Measurements from ENCODE around the gene CYYR1.
"Not testable (repeated sequence)": the region's sequence is repeated elsewhere in the genome, so short reads cannot be mapped to it uniquely, and the experiment has no call there.

CYYR1 gene

DNA sequence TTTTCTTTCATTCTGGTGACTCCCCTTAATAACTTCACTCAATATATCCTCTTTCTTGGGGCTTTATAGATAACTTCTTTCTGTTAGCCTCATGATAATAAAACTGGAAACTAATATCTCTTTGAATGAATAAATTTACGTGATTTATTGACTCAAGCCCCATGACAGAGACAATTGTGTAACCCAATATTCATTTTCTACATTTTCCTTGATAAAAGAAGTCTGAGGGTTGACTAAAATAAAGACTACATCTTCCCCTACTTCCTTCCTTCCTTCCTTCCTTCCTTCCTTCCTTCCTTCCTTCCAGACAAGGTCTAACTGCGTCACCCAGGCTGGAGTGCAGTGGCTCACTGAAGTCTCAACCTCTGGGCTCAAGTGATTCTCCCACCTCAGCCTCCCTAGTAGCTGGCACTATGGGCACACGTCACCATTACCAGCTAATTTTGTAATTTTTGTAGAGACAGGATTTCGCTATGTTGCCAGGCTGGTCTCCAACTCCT lies 85.1 kb downstream of the CYYR1 start:
- no peak for DNase-seq

DNA sequence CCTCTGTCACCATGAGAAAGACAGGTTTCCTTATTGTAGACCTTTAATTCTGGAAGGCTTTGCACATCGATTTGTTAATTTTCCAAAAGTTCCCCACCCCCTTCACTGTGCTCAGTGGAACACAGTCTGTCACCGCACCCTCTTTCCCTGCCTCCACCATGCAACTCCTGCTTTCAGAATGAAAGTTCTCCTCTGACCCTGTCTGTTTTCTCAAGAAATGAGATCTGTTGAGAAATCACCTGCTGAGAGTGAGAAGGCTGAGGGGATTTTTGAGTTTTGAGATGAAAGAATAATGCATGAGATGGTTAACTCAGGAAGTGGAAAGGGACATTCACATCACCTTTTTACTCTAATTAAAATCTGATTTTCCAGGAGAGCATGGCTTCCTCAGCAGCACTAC lies 99.6 kb downstream of the CYYR1 start:
- DNase-seq = no peak

DNA sequence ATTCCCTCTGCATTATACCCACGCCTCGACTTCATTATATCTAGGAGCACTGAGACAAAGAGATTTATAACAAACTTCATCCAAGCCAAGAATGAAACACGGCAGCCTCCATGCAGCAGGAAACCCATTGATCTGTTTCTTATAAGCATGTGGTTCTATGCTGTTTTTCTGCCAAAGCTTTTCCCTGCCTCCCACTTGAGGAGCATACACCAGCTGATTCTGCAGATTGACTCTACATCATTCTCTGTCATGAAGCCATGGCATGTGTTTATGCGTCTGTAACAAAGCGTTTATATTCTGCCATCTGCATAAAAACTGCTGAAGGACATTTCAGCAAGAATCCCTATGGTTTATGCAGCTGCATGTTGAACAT lies 102.0 kb downstream of the CYYR1 start:
- no peak for DNase-seq

DNA sequence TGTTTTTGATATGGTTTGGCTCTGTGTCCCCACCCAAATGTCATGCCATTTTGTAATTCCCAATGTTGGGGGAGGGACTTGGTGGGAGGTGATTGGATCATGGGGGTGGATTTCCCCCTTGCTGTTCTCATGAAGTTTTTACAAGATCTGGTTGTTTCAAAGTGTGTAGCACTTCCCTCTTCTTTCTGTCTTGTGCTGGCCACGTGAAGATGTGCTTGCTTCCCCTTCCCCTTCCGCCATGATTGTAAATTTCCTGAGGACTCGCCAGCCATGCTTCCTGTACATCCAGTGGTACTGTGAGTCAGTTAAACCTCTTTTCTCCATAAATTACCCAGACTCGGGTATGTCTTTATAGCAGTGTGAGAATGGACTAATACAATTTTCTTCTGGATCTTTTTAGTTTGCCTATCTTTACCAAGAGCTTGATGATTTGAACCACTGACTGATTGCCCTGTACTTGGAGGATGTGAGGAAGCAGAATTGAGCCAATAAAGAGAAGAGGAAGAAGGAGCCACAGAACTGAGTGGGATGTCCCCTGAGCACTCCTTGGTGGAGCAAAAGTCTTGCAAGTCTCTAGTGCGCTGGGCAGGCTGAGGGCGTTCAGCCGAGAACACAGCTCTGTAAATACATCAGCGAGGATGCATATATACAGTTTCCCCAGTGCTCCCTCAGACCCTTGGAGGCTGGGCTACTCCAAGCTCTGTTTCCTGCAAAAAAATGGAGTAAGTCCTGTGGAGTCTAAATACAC lies 102.6 kb downstream of the CYYR1 start:
- DNase-seq = no peak

DNA sequence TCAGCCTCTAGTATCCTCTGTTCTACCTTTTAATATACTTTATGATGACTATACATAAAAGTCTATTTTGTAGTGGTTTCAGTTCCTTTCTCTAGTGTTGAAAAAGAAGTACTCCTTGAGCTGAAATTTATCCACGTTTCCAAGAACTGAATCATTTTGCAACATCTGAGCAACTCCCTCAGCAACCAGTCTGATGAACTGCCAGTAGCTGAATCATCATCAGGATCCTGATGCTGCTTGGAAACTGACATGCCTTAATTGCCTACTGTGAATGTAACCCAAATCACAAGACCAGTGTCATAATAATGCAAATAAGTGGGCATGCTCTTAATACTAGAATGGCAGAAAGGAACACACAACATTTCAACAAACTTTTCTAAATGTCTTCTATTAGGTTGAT lies 103.3 kb downstream of the CYYR1 start:
- DNase-seq = no peak

DNA sequence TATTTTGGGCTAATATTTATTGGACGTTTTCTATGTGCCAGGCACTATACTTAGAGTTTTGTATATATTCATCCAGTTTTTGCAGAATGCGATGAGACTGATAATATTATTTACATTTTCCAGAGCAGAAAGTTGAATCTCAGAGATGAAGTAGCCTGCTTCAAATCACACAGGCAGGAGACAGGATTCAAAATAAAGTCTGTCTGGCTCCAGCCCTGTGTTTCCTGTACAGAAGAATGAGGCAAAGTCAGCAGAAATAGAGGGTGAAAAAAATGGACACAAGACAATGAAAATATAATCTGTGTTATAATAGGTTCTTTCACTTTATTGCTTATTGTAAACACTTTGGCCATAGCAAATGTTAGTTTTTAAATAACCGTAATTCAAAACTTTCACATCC lies 107.2 kb downstream of the CYYR1 start:
- DNase-seq = no peak

DNA sequence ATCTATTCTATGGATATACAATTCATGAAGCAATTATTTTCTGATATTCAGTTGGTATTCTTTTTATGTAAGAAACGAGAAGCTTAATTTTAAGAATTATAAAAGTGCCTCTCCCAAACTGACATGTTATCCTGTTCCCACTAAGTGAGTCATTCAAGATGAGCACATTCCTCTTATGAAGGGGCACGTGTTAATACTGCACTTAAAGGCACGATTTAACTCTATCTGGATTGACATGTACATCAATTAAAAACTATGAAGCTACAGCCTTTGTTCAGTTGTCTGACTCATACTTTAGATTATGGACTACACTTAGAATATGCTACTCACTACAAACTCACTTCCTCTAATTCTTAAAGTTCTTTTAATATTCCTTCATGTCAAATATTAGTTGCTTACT lies 111.6 kb downstream of the CYYR1 start:
- no peak for DNase-seq

DNA sequence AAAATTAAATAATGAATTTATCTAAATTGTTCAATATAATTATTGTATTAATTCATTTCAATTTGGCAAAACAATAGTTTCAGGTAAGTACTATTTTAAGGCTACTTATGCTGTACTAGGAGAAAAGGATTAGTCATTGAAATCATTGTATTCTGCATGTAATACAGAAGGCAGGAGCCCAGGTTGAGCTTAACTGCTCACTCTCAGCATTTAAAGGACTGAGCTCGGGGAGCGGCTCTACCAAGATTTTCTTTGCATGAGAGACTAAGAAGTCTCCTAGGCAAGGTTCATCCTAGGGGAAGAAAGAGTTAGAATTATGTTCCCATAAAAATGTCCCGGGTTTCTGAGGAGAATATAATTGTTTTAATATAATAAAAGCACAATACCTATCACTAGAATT lies 112.5 kb downstream of the CYYR1 start:
- no peak for DNase-seq

DNA sequence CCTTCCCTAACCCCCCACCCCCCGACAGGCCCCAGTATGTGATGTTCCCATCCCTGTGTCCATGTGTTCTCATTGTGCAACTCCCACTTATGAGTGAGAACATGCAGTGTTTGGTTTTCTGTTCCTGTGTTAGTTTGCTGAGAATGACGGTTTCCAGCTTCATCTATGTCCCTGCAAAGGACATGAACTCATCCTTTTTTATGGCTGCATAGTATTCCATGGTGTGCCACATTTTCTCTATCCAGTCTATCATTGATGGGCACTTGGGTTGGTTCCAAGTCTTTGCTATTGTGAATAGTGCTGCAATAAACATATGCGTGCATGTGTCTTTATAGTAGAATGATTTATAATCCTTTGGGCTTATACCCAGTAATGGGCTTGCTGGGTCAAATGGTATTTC lies 114.2 kb downstream of the CYYR1 start:
- not testable (repeated sequence) for DNase-seq

DNA sequence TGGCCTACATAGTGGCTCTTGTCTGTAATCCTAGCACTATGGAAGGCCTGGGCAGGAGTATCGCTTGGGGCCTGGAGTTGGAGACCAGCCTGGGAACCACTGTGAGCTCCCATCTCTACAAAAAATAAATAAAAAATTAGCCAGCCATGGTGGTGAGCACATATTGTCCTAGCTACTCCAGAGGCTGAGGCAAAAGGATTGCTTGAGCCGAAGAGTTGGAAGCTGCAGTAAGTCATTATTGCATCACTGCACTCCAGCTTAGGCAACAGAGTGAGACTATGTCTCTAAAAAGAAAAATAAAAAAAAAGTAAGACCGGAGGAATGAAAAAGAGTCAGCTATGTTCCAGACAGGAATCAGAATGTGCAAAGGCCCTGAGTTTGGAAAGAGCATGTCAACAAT lies 115.3 kb downstream of the CYYR1 start:
- no peak for DNase-seq

DNA sequence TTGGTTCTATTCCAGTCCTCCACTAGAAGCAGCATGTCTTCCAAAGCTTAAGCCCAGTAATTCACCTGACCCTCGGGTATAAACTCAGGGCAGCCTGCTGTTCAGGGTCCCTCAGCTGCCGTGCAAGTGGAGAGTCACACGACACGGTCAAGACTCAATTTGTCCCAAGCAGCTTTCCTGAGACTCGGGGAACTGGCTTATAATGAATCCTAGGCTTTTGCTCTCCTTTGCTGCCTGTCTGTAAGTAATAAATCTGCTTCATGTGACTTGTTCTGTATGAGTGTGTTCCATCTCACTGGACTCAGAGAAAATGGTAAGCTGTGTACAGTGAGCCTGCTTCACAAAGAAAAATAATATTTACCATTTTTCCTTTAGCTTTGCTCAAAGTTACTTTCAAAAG lies 119.8 kb downstream of the CYYR1 start:
- no peak for DNase-seq

DNA sequence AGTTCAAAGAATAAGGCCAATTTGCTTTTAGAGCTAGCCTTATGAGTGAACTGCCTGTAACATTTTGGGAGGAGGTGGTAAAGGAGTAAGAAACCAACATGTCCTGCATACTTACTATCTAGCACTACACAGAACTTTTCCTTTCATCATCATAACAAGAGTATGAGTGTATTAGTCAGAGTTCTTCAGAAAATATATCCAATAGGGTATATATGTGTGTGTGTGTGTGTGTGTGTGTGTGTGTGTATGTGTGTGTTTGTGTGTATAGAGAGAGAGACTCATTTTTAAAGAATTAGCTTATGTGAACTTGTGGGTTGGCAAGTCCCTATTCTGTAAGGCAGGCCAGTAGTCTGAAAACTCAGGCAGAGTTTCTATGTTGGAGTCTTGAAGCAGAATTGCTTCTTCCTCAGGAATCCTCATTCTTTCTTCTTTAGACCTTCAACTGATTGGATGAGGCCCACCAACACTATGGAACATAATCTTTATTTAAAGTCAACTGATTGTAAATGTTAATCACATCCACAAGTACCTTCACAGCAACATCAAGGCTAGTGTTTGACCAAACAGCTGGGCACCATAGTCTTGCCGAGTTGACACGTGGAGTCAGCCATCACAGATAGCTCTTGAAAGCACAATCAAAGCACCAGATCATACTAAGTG lies 121.9 kb downstream of the CYYR1 start:
- no peak for DNase-seq

DNA sequence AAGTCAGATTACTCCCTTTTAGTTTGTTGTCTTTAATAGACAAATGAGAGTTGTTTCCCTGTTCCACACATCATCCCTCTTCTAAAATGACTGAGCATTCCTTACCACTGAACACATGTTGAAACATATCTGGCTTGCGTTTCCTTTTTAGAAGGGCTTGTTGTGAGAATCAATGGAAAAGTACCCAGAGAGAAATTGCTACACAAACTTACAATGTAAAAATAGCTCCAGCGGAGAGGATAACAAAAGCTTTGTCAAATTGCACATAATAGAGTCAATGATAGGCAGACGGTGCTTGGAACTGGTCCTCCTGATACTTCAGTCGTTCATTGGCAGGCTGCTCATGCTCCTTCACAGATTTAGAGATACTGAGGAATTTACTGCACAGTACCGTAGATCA lies 123.9 kb downstream of the CYYR1 start:
- no peak for DNase-seq

DNA sequence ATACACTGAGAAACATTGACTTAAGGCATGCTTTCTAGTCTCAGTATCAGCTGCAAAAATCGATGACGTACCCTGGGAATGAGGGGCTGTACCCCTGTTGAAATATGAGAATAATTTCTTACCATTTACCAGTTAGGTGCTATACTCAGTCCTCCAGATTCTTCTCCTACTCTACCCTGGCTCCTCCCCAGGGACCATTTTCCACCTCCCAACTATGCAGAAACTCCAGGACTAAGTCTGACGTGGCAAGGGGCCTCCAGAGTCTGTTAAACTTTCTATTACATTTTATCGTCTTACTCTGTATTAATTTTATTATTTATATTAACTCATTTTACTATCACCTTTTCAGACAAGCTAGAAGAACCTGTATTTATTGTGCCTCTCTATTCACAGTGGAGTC lies 124.3 kb downstream of the CYYR1 start:
- no peak for DNase-seq

DNA sequence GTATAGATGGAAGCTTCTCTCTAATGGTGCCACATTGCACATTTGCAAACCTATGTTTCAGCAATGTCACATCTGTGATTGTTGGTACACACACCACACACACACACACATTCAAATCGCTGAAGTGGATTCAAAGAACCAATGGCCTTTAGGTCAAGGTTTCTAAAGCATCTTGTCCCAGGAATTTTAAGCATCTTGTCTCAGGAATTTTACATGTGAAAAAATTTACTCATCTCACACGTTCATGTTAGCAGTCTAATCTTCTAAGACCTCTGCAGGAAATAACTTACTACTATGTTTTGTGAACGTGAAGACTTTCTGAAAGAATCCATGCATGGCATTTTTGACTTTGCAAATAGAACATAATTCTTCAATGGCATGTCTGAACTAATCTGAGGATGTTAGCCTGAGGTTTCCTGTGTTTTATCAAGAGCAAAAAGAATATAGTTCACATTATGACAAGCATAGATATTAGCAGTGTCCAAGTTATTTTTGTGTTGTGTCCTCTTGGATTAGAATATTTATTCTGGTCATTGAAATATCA lies 125.1 kb downstream of the CYYR1 start:
- DNase-seq = no peak

DNA sequence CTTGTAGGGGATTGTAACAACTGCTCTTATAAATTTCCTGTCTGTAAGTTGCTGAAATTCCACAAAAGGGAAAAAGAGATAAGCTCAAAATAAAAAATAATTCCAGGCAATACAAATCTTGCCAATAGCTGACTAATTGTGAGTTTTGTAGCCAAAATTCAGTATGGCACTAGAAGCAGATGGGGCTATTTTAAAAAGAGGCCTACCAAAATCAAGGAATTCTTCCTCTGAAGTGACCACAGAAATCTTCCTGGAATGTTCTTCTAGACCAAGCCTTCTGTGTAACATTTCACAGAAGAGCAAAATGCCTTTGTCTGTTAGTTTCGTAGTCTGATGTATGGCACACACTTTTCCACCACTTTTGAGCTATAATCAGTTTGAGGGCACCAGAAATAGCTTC lies 127.6 kb downstream of the CYYR1 start:
- no peak for DNase-seq

DNA sequence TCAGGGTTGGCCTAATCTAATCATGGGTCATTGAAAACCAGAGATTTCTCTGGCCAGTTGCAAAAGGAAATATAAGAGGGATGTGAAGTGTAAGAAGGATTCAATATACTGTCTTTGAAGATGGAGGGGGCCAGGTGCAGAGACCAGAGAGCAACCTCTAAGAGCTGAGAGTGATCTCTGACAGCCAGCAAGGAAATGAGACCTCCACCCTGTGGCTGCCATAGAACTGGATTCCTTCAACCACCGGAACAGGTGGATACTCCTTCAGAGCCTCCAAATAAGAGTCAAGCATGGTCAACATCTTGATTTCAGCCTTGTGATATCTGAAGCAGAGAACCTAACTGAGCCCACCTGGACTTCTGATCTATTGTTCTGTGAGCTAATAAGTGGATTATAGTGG lies 128.4 kb downstream of the CYYR1 start:
- DNase-seq = no peak

DNA sequence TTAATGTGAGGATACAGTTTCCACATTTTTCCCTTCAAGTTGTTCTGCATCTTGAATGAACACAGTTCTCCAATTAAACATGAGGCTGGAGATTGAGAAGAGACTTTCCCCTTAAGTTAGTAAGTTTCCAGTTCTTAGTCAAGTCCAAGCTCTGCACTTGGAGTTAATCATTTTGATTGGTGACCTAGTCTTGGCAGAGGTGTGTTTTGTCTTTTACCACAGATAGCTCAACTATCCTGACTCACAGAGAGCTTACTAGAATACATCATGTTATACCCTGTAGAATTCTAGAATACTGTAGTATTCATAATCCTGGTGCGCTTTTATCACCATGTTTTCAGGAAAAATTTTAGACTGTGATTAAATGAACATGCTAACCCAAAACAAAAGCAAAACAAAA lies 129.2 kb downstream of the CYYR1 start:
- no peak for DNase-seq

DNA sequence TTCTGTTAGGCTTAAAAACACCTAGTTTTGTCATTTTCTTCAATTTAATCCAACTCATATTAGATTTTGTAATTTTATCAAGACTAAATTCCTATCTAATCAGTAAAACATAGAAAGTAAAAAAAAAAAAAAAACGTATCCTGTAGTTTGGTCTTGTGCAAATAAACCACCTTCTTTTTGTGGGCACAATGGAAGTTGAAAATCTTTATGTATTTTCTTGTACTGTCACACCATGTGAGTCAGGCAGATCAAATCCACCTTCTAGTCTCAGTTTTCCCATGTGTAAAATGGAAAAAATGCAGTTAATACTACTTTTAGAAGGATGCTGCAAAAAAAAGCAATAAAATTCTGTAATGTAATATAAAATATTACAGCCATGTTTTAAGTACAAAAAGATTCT lies 129.8 kb downstream of the CYYR1 start:
- DNase-seq = no peak

DNA sequence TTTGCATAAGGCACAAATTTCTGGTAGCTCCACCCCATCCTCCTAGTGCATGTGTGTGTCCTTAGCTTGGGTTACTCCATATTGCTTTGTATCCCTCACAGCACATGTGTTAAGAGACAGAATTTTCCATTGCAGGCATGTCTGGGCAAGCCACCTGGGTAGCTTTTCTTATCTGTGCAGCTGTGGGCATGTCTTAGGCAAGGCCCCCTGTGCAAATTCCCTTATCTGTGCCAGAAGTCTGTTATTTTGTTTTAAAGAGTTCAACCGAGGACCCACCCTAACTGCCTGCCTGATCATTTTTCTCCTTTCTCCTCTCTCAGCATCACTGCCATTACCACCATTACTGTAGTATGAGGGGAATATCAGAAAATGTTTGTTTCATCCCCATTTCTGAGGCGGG lies 131.9 kb downstream of the CYYR1 start:
- DNase-seq = no peak

DNA sequence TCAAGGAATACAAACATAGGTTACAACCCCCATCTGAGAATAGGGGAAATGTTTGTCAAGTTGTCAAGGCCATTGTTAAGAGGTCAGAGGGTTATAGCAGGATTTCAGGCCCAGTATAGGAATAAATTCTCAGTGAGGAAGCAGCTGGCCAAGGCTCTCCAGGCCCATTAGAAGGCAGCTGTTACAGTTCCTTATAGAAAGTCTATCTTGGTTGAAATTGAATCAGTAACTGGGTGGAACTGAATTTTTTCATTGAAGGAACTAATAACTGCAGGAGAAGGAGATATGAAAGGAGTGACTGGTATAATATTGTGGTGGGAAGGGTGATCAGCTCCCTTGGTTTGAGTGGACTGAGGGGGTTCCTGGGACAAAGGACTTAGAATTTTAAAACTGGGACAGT lies 134.1 kb downstream of the CYYR1 start:
- DNase-seq = no peak

DNA sequence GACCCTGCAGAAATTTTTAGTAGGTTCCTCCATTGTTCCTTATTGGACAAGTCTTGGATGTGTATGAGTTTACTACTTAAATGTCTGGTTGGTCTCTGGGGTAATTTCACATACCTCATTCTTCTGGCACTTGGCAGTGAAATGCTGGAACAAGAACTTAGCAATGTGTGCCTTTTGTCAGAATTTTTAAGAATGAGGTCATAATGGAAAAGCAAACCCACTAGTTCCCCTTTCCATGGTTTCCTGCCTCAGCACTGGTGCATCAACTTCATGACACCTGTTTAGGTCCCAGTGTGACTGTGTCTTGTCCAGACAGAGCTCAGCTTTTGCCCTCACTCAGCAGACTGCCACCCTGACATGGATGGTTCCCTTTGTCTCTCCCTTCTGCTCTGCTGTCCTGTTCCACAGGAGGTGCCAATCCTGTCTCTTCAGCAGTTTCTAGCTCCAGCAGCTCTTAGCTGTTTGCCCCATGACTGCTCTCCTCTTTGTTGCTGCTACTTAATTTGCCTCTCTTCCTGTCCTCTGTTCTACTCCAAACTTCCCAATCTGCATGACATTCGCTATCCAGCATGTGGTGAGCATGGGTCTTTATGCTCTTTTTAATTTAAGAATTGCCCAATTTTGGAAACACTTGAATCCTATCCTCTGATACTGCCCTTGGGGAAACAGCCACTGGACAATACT lies 135.6 kb downstream of the CYYR1 start:
- DNase-seq = no peak

DNA sequence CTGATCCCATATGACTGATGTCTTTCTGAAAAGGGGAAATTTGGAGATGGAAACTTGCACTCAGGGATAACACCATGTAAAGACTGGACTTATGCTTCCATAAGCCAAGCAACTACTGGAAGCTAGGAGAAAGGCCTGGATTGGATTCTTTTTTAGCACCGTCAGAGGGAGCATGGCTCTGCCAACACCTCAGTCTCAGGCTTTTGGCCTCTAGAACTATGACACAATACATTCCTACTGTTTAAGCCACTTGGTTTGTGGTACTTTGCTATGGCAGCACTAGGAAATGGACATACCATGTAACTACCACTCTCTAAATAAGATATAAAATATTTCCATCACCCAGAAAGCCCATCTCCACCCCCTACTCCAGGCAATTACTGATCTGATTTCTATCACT lies 139.7 kb downstream of the CYYR1 start:
- no peak for DNase-seq

DNA sequence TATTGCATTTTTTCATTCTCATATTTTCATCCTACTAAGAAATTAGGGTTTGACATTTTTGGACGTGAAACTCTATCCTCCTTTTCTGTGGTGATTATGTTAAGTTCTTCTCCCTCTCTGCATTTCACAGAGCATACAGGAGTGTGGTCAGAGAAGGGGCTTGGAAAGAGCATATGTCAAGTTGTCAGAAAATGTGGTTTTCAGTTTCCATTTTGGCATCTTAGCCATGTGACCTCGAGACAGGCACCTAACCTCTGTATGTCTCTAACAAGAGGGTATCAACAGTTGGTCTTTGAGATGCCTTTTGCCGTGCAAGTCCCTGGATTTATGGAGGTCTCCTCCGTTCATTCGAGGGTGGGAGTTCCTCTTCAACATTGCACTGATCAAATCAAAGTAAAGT lies 140.7 kb downstream of the CYYR1 start:
- DNase-seq = no peak

All from T1000 (cell line).